Measurements from ENCODE around the gene MACF1.

- TF ChIP-seq POLR2A (IDR thresholded peaks at IDR 0.05) (no peak), CTCF (IDR thresholded peaks at IDR 0.05) (no peak)
Observed at GRCh38 chr1:39398278-39399021, 194.0 kb downstream of the MACF1 start.

All from prostate gland (tissue), 2 donors.